SK-N-SH (cell line): ENCODE results near the gene OGDH. TPM values are rescaled to one million over a fixed set of nuclear protein-coding genes. Genes with fewer than 3 reads are reported as not detected.
A peak's percentile ranks its signal among the peaks of the same experiment; 100 is the strongest.

Experiments used
- CTCF ChIA-PET: fragments of 300-600, 350-600 bp; formaldehyde crosslinking; extraction: SDS; loops from one replicate; lab custom pipeline; 2021; lab: Yijun Ruan, JAX
- POLR2A ChIA-PET: fragments of 350-600 bp; sonication (Branson Sonifier 250); formaldehyde crosslinking; extraction: SDS; loops from one replicate; lab custom pipeline; 2020; ENCODE audit warnings: antibody characterized with exemption, inconsistent platforms; lab: Yijun Ruan, JAX
- DNase-seq: peaks from one replicate; pipeline ENCODE4 v3.0.0; 2012
- H2AFZ ChIP-seq: fragments of 200-600 bp; sonication (generic); 2 replicates; pipeline ENCODE4 v1.8.1; 2016; ENCODE audit warnings: antibody characterized with exemption, mild to moderate bottlenecking, low read depth
- H3F3A ChIP-seq: fragments of 200-600 bp; sonication (generic); replicated peaks from 2 replicates; pipeline ENCODE3; 2016; ENCODE audit warnings: antibody characterized with exemption, mild to moderate bottlenecking; ENCODE audit not compliant: insufficient read depth
- H3K27ac ChIP-seq, 2 experiments: fragments of 200-500 bp in 1 of 2; fragments of 200-600 bp in 1 of 2; sonication (Bioruptor generic) in 1 of 2; sonication (generic), shearing (Covaris generic) in 1 of 2; 2 replicates each; pipeline versions ENCODE4 v1.5.1 to v1.6.1; 2014 to 2016; ENCODE audit warnings: low read depth in 2 of 2, inconsistent platforms in 1 of 2, low read length in 1 of 2, mild to moderate bottlenecking in 1 of 2, mixed read lengths in 1 of 2
- H3K27me3 ChIP-seq: fragments of 200-600 bp; sonication (generic), shearing (Covaris generic); 2 replicates; pipeline ENCODE4 v1.6.1; 2016; ENCODE audit warnings: mixed run types; ENCODE audit not compliant: insufficient read depth
- H3K36me3 ChIP-seq, 2 experiments: fragments of 200-500 bp in 1 of 2; fragments of 200-600 bp in 1 of 2; sonication (Bioruptor generic) in 1 of 2; sonication (generic) in 1 of 2; replicated peaks in 1 of 2; 2 replicates each; pipeline versions ENCODE3 to v1.5.1; 2014 to 2016; ENCODE audit warnings: low read length in 1 of 2, mild to moderate bottlenecking in 1 of 2; ENCODE audit not compliant: insufficient read depth in 2 of 2, control insufficient read depth in 1 of 2
- H3K4me1 ChIP-seq, 2 experiments: fragments of 200-500 bp in 1 of 2; fragments of 200-600 bp in 1 of 2; sonication (Bioruptor generic) in 1 of 2; sonication (generic), shearing (Covaris generic) in 1 of 2; 2 replicates each; pipeline versions ENCODE4 v1.5.1 to v1.6.1; 2014 to 2016; ENCODE audit warnings: low read depth in 1 of 2, low read length in 1 of 2, mixed run types in 1 of 2; ENCODE audit not compliant: insufficient read depth in 2 of 2, control insufficient read depth in 1 of 2
- H3K4me2 ChIP-seq: fragments of 200-600 bp; sonication (generic), shearing (Covaris generic); 2 replicates; pipeline ENCODE4 v1.6.1; 2017; ENCODE audit warnings: mixed run types
- H3K4me3 ChIP-seq, 2 experiments: fragments of 200-500 bp in 1 of 2; fragments of 200-600 bp in 1 of 2; sonication (Bioruptor generic) in 1 of 2; sonication (generic), shearing (Covaris generic) in 1 of 2; 2 replicates each; pipeline versions ENCODE4 v1.5.1 to v1.8.1; 2014 to 2016; ENCODE audit warnings: low read depth in 2 of 2, inconsistent platforms in 1 of 2, low read length in 1 of 2, mild to moderate bottlenecking in 1 of 2, mixed read lengths in 1 of 2, moderate library complexity in 1 of 2
- H3K79me2 ChIP-seq: fragments of 200-600 bp; sonication (generic); 2 replicates; pipeline ENCODE4 v1.8.1; 2017; ENCODE audit warnings: mild to moderate bottlenecking; ENCODE audit not compliant: insufficient read depth
- H3K9ac ChIP-seq: fragments of 200-600 bp; sonication (generic); 2 replicates; pipeline ENCODE4 v1.6.1; 2017; ENCODE audit warnings: mixed run types
- H3K9me2 ChIP-seq: fragments of 200-600 bp; sonication (generic); 2 replicates; pipeline ENCODE4 v1.6.1; 2017; ENCODE audit warnings: mixed run types
- H3K9me3 ChIP-seq: fragments of 200-600 bp; sonication (generic); 2 replicates; pipeline ENCODE4 v1.6.1; 2017; ENCODE audit warnings: mixed run types, mild to moderate bottlenecking, moderate library complexity
- H4K20me1 ChIP-seq: fragments of 200-600 bp; sonication (generic); 2 replicates; pipeline ENCODE4 v1.6.1; 2017; ENCODE audit warnings: mild to moderate bottlenecking, mixed run types; ENCODE audit not compliant: insufficient read depth
- CHD2 ChIP-seq: fragments of 150-350 bp; IDR thresholded peaks from 2 replicates; pipeline ENCODE4 v1.6.1; 2018; ENCODE audit warnings: low read length; ENCODE audit not compliant: partially characterized antibody
- EP300 ChIP-seq, 2 experiments: IDR thresholded peaks; 2 replicates each; pipeline versions ENCODE4 v1.4.0 to v1.6.1; 2012; ENCODE audit warnings: borderline replicate concordance in 1 of 2, low read depth in 1 of 2, low read length in 1 of 2
- EZH2phosphoT487 ChIP-seq: fragments of 200-600 bp; sonication (generic); IDR thresholded peaks from 2 replicates; pipeline ENCODE4 v1.6.1; 2017; ENCODE audit warnings: low read depth, mixed run types, mild to moderate bottlenecking, antibody characterized with exemption, moderate library complexity, borderline replicate concordance
- GABPA ChIP-seq: IDR thresholded peaks from 2 replicates; pipeline ENCODE4 v1.4.0; 2012; ENCODE audit warnings: low read depth, mild to moderate bottlenecking
- GATA2 ChIP-seq: sonication (generic); formaldehyde crosslinking; IDR thresholded peaks from 2 replicates; pipeline ENCODE4 v1.5.0; 2020; ENCODE audit warnings: mild to moderate bottlenecking, missing genetic modification reagents
- JUND ChIP-seq: IDR thresholded peaks from 2 replicates; pipeline ENCODE4 v1.4.0; 2012
- MEF2A ChIP-seq: IDR thresholded peaks from 2 replicates; pipeline ENCODE4 v1.4.0; 2012; ENCODE audit warnings: low read depth, borderline replicate concordance
- MXI1 ChIP-seq: IDR thresholded peaks from 2 replicates; pipeline ENCODE4 v1.6.1; 2012; ENCODE audit warnings: mild to moderate bottlenecking, low read depth, low read length, improper control_type of control experiment
- NRF1 ChIP-seq: IDR thresholded peaks from 2 replicates; pipeline ENCODE4 v1.6.1; 2012; ENCODE audit warnings: low read depth, mild to moderate bottlenecking, low read length
- PBX3 ChIP-seq: IDR thresholded peaks from 2 replicates; pipeline ENCODE4; 2012
- POLR2AphosphoS5 ChIP-seq: IDR thresholded peaks from 2 replicates; pipeline ENCODE4 v1.6.1; 2012; ENCODE audit warnings: low read depth, low read length
- RCOR1 ChIP-seq: fragments of 150-350 bp; IDR thresholded peaks from 2 replicates; pipeline ENCODE4 v1.6.1; 2017; ENCODE audit warnings: antibody characterized with exemption, low read length
- RFX5 ChIP-seq: IDR thresholded peaks from 2 replicates; pipeline ENCODE4 v1.6.1; 2012; ENCODE audit warnings: mild to moderate bottlenecking, improper control_type of control experiment, low read length
- RXRA ChIP-seq: IDR thresholded peaks from 2 replicates; pipeline ENCODE4 v1.4.0; 2012; ENCODE audit warnings: low read depth, mild to moderate bottlenecking, borderline replicate concordance
- SIN3A ChIP-seq: IDR thresholded peaks from 2 replicates; pipeline ENCODE4 v1.6.1; 2012; ENCODE audit warnings: low read depth, mild to moderate bottlenecking, low read length, moderate library complexity, borderline replicate concordance
- SMC3 ChIP-seq: IDR thresholded peaks from 2 replicates; pipeline ENCODE4 v1.6.1; 2012; ENCODE audit warnings: low read depth, low read length, improper control_type of control experiment
- TAF1 ChIP-seq: IDR thresholded peaks from 2 replicates; pipeline ENCODE4 v1.6.1; 2012; ENCODE audit warnings: low read depth, mild to moderate bottlenecking, low read length, moderate library complexity, borderline replicate concordance
- TCF12 ChIP-seq: IDR thresholded peaks from 2 replicates; pipeline ENCODE4 v1.4.0; 2012
- TEAD4 ChIP-seq: IDR thresholded peaks from 2 replicates; pipeline ENCODE4 v1.4.0; 2012; ENCODE audit warnings: mild to moderate bottlenecking, borderline replicate concordance; ENCODE audit not compliant: insufficient read depth
- USF1 ChIP-seq: IDR thresholded peaks from 2 replicates; pipeline ENCODE4 v1.4.0; 2012; ENCODE audit warnings: low read depth, borderline replicate concordance
- YY1 ChIP-seq: IDR thresholded peaks from 2 replicates; pipeline ENCODE4 v1.4.0; 2012; ENCODE audit warnings: low read depth, mild to moderate bottlenecking
- WGBS: methylation state at CpG from one replicate; pipeline ENCODE4 v1.1.6; 2017; ENCODE audit warnings: low lambda C conversion rate; 5-methylcytosine and 5-hydroxymethylcytosine counted together
- polyA plus RNA-seq, 3 experiments: library from polyadenylated mRNA; depleted of rRNA; stranded (reverse); fragments of >200 nt; gene quantifications; 2 replicates each; pipeline ENCODE4 v1.2.3, GENCODE V29; 2012
- TF ChIP-seq, protein P1 (sequence below): fragments of 200-600 bp; sonication (generic); IDR thresholded peaks from 2 replicates; pipeline ENCODE4 v1.6.1; 2017; ENCODE audit warnings: antibody characterized with exemption, mild to moderate bottlenecking, moderate library complexity
- TF ChIP-seq, protein P2 (sequence below): IDR thresholded peaks from 2 replicates; pipeline ENCODE4 v1.4.0; 2012; ENCODE audit warnings: low read depth

Gene OGDH
- 58.2 and 69.4 TPM in 2 replicates for polyA plus RNA-seq (2012; rRNA removed)
- polyA plus RNA-seq (2012; cell fraction: cytosol; rRNA removed), result 35.2 and 49.5 TPM in 2 replicates
- polyA plus RNA-seq (2012; cell fraction: nucleus; rRNA removed), result 71.1 and 78.7 TPM in 2 replicates

DNA sequence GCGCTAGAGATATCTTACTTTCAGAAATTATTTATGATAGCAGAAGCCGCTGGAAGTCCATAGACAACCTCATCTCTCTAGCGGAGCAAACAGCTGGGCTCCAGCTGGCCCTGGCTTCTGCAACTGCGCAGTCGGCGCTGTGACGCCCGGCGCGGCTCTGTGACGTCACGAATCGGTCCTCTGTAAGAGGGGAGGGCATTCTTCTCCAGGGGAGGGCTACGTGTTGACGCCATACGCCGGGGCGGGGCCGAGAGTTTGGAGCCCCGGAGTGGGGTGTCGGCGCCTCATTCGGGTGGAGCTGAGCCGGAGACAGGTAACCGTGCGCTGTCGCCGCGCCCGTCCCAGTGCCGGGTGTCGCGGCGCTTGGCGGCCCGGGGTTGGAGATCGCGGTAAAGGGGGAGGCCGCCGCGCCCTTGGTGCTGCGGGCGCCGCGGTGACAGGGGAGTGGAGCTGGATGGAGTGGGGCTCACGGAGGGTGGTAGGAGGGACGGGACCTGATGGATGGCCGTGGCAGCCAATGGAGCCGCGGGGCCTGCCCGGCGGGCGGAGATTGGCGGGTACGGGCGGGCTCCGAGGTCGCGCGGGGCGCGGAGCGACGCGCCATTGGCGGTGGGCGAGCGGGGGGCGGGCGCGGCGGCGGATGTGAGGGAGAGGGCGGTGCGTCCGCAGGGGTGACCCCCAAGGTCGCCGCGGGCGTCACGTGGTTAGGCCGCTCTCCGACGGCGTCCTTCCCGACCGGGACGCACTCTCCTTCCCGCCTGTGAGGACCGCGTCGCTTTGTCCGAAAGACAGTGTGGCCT is at the start of gene OGDH:
OGDH (plus strand) TSS at position 287 of the 800 bp plus-strand sequence. CDS start 17,717 bp downstream, outside the sequence.
- no peaks in the 10 kb centered on the region for H3K27me3 ChIP-seq
- POLR2A ChIA-PET, result interaction anchor here (0.6 to 3.2 kb wide), 12 partner anchors 24 to 505 kb away, joined by 3 to 24 read pairs (median 5); partner anchors contain the start of genes H2AZ2, PURB, TBRG4 and TMED4
- WGBS, result under 1% methylated on average over 46 of the region's 93 CpGs

More for the DNA sequence above, at the start of gene OGDH:
- Histone ChIP-seq H4K20me1 (no peaks in the 10 kb centered on the region; the same call in 1 of the 2 replicates), H2AFZ (peak within 1 kb of the TSS; percentile 93), H3F3A (peaks cover 7% of the 10 kb centered on the region), H3K9me2 (no peaks in the 10 kb centered on the region), H3K4me1 (peaks cover 0 to 5% of the 10 kb centered on the region in 2 experiments; a peak in 2 of 4 replicates), H3K4me2 (peak within 1 kb of the TSS; percentile 84), H3K4me3 (peak within 1 kb of the TSS; percentile 62 to 87), H3K79me2 (peaks cover 46% of the 10 kb centered on the region), H3K36me3 (no peaks in the 10 kb centered on the region), H3K27ac (peak within 1 kb of the TSS; percentile 76 to 89), H3K9me3 (no peaks in the 10 kb centered on the region), H3K9ac (peak within 1 kb of the TSS; percentile 80)
- DNase-seq, result peak; percentile 100
- CTCF ChIA-PET, result interaction anchor here (0.6 to 2.7 kb wide), 11 partner anchors 11 to 529 kb away, joined by 3 to 8 read pairs (median 3); partner anchors contain the start of genes H2AZ2 and TMED4
- TF ChIP-seq TCF12 (peak; percentile 94), MXI1 (peak; percentile 97), EP300 (IDR thresholded peaks at IDR 0.05; ENCODE audit: borderline replicate concordance in 1 of 2, low read depth in 1 of 2, low read length in 1 of 2) (0 out of 4 replicates have a peak, but pooled peaks of 1 of the 2 experiments have one; percentile 25), RFX5 (no peak; the same call in 1 of the 2 replicates), EZH2phosphoT487 (no peak), GATA2 (CRISPR knock-in tag) (no peak), MEF2A (no peak), TAF1 (peak; percentile 83), GABPA (peak; percentile 73), RCOR1 (no peak), USF1 (peak; percentile 97), SIN3A (peak; percentile 99), POLR2AphosphoS5 (peak; percentile 97), TEAD4 (no peak), YY1 (peak; percentile 22; the same call in 1 of the 2 replicates), JUND (no peak), RXRA (no peak; the same call in 1 of the 2 replicates), SMC3 (no peak), PBX3 (peak; percentile 100), NRF1 (0 out of 2 replicates have a peak, but pooled peaks have one; percentile 21), CHD2 (peak; percentile 87)
- TF ChIP-seq, protein P1, sequence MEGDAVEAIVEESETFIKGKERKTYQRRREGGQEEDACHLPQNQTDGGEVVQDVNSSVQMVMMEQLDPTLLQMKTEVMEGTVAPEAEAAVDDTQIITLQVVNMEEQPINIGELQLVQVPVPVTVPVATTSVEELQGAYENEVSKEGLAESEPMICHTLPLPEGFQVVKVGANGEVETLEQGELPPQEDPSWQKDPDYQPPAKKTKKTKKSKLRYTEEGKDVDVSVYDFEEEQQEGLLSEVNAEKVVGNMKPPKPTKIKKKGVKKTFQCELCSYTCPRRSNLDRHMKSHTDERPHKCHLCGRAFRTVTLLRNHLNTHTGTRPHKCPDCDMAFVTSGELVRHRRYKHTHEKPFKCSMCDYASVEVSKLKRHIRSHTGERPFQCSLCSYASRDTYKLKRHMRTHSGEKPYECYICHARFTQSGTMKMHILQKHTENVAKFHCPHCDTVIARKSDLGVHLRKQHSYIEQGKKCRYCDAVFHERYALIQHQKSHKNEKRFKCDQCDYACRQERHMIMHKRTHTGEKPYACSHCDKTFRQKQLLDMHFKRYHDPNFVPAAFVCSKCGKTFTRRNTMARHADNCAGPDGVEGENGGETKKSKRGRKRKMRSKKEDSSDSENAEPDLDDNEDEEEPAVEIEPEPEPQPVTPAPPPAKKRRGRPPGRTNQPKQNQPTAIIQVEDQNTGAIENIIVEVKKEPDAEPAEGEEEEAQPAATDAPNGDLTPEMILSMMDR, result no peak
- TF ChIP-seq, protein P2, sequence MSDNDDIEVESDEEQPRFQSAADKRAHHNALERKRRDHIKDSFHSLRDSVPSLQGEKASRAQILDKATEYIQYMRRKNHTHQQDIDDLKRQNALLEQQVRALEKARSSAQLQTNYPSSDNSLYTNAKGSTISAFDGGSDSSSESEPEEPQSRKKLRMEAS, result peak; percentile 98
